ENCODE measurements around the gene B9D2. TPM values are rescaled to one million over a fixed set of nuclear protein-coding genes. Genes with fewer than 3 reads are reported as not detected.

B9D2 gene
- total RNA-seq, result 5.3 and 7.0 TPM in 2 replicates

DNA sequence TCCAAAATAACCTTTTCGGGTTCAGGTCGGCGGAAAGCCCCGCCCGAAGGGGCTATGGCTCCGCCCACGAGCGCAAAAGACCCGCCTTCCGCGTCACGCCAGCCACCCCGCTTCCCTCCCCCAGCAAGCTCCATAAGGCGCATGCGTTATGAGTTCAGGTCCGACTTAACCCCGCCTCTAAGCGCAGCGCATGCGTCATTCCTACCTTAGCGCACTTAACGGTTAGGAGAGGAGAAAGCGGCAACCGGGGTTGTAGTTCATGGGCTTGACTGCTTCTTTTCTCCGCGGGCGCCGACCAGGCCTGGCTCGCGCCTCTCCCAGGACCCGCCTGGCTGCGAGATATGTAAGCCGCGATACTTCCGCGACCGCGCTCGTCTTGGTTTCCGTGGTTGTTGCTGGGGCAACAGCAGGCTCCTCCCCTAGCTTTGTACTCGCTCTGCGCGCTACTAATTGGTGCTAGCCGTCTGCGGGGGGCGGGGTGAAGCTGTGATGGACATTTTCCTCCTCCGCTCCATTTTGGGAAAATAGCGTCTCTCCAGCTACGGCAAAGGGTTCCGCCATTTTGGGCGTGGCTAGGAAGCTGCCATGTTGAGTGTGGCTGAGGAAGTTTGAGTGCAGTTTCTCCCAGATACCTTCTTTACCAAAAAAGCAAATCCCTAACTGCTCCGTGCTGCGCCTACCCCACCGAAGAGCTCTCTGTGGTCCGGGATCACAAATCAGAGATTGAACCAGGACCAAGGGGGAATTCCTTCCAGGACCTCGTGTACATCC, at the start of gene B9D2:
B9D2 (minus strand) TSS at position 397 of the 771 bp plus-strand sequence. CDS start 630 bp downstream, outside the sequence.

GRCh38 chr19:41397086-41398049, 33.4 kb upstream of the B9D2 start, which contains the start of the genes BCKDHA and EXOSC5:
Gene BCKDHA, plus strand, starts transcription at chr19:41397818. Its CDS starts 10 bp downstream, at chr19:41397828.
Gene EXOSC5, minus strand, starts transcription at chr19:41397359. Its CDS starts 31 bp downstream, at chr19:41397328.

GRCh38 chr19:41376241-41376997, 12.5 kb upstream of the B9D2 start, which contains the start of gene TMEM91:
Gene TMEM91, plus strand, starts transcription at chr19:41376533. Its CDS starts 1,777 bp downstream, at chr19:41378310.

DNA sequence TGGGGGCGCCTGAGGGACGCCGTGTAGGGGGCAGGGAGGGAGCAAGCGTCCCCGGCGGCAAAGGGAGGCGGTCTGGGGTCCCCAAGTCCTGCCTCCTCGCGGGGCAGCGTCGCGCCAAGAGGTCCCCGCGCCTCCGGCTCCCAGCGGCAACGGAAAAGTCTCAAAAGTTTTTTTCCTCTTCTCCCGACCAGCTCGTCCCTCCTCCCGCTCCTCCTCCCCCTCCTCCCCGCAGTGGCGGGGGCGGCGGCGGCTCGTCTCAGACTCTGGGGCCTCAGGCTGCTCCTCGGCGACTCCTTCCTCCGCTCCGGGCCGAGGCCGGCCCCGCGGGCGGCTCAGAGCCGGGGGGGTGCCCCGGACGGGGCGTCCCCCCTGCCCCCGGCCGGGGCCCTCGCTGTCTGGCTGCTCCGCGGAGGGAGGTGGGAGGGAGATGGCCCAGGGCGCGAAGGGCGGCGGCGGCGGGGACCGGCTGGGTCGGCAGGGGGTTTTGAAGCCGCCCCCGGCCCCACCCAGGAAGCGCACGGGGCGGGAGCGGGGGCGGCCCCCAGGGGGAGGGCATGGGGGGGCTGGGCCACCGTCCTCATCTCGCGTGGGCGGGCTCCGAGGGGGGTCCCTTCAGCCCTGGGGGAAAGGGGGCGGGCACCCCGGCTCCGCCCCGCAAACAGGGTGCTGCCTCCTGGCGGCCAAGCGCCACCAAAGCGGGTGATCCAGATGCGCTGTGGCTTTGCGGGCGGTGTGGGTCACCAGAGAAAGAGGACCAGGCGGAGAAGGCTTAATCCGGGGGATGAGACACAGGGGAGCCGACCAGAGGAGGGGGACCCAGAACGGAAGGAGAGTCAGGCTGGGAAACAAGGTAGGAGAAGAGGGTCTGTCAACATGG, 10.2 kb downstream of the B9D2 start, which contains the start of gene TGFB1:
TGFB1 (minus strand) TSS at position 457 of the 877 bp plus-strand sequence. CDS start 878 bp downstream, outside the sequence.

GRCh38 chr19:41310033-41310831, 53.7 kb downstream of the B9D2 start, which contains the start of gene CCDC97:
Gene CCDC97, plus strand, starts transcription at chr19:41310172. Its CDS starts 139 bp downstream, at chr19:41310311.

Other genes with a start within 250 kb of the B9D2 start
- not detected in 2 replicates for gene CYP2F1, start 249.7 kb downstream of the B9D2 start, total RNA-seq
- 16.9 and 21.2 TPM in 2 replicates for gene CYP2S1, start 170.9 kb downstream of the B9D2 start, total RNA-seq
- gene AXL, start 144.9 kb downstream of the B9D2 start, total RNA-seq, result 103 and 185 TPM in 2 replicates
- 143 and 179 TPM in 2 replicates for gene HNRNPUL1, start 99.8 kb downstream of the B9D2 start, total RNA-seq
- gene CCDC97, start 54.0 kb downstream of the B9D2 start, total RNA-seq, result 11.8 and 15.3 TPM in 2 replicates
- 48.5 and 49.4 TPM in 2 replicates for gene TGFB1, start 10.2 kb downstream of the B9D2 start, total RNA-seq
- gene TMEM91, start 12.4 kb upstream of the B9D2 start, total RNA-seq, result 9.4 and 12.1 TPM in 2 replicates
- 19.9 and 25.5 TPM in 2 replicates for gene EXOSC5, start 33.2 kb upstream of the B9D2 start, total RNA-seq
- 46.5 and 76.9 TPM in 2 replicates for gene BCKDHA, start 33.7 kb upstream of the B9D2 start, total RNA-seq
- 1.8 and 8.7 TPM in 2 replicates for gene B3GNT8, start 63.2 kb upstream of the B9D2 start, total RNA-seq
- 58.8 TPM in 2 replicates for gene DMAC2, start 75.8 kb upstream of the B9D2 start, total RNA-seq
- gene ERICH4, start 79.0 kb upstream of the B9D2 start, total RNA-seq, result not detected in 2 replicates
- 0.32 TPM in 1 of 2 replicates, not detected in the other for gene CEACAM21, start 212.0 kb upstream of the B9D2 start, total RNA-seq